GM18951 (cell line): Measurements from ENCODE around the gene FXR1.
"Not testable (repeated sequence)": the region's sequence is repeated elsewhere in the genome, so short reads cannot be mapped to it uniquely, and the experiment has no call there.

Source experiments
- POLR2A ChIP-seq: IDR thresholded peaks from 4 replicates; pipeline ENCODE4 v1.6.1; 2011; ENCODE audit warnings: mild to moderate bottlenecking; ENCODE audit not compliant: insufficient read length, insufficient read depth; ENCODE audit errors: extremely low read depth
- in situ Hi-C: fragments of 300-500 bp; cut with MboI; formaldehyde crosslinking; loops from one replicate; pipeline ENCODE4 v1.12.0; 2022; ENCODE audit warnings: low sequenced_read_pairs, mixed read lengths, inconsistent platforms; ENCODE audit not compliant: unreplicated experiment

Gene FXR1

GRCh38 chr3:180912304-180913296 is at the start of gene FXR1:
Gene FXR1, plus strand, starts transcription at chr3:180912670. Its CDS starts 16 bp downstream, at chr3:180912686.
- in situ Hi-C loops = no loop called here
- peak; percentile 79 for TF ChIP-seq POLR2A

- no peak for TF ChIP-seq POLR2A
- in situ Hi-C loops = no loop called here
These were observed 42.3 kb upstream of the FXR1 start for GRCh38 chr3:180870008-180870699.

- TF ChIP-seq POLR2A = no peak
- in situ Hi-C loops = no loop called here
These were observed 40.6 kb upstream of the FXR1 start for GRCh38 chr3:180871901-180872300.

GRCh38 chr3:180872430-180872829 is 40.0 kb upstream of the FXR1 start:
- in situ Hi-C loops = not testable (repeated sequence)

GRCh38 chr3:180875124-180875698 is 37.3 kb upstream of the FXR1 start:
- in situ Hi-C loops = no loop called here

GRCh38 chr3:180881065-180881801 is 31.2 kb upstream of the FXR1 start:
- no peak for TF ChIP-seq POLR2A
- in situ Hi-C loops = no loop called here

More at GRCh38 chr3:180875124-180875698, 37.3 kb upstream of the FXR1 start:
- no peak for TF ChIP-seq POLR2A

GRCh38 chr3:180882115-180882514 is 30.4 kb upstream of the FXR1 start:
- in situ Hi-C loops = no loop called here
- TF ChIP-seq POLR2A = no peak

- in situ Hi-C loops = no loop called here
- no peak for TF ChIP-seq POLR2A
These were observed 23.4 kb upstream of the FXR1 start for GRCh38 chr3:180888992-180889560.

- TF ChIP-seq POLR2A = no peak
- in situ Hi-C loops = no loop called here
These were observed 13.9 kb upstream of the FXR1 start for GRCh38 chr3:180898572-180898971.

- in situ Hi-C loops = no loop called here
- TF ChIP-seq POLR2A = no peak
These were observed 2.9 kb upstream of the FXR1 start for GRCh38 chr3:180909369-180910127.

- no peak for TF ChIP-seq POLR2A
- in situ Hi-C loops = no loop called here
These were observed 1.6 kb upstream of the FXR1 start for GRCh38 chr3:180910823-180911222.

GRCh38 chr3:180911876-180912303 is 580 bp upstream of the FXR1 start:
- TF ChIP-seq POLR2A = no peak
- in situ Hi-C loops = no loop called here
